ENCODE data around the gene MOGAT1. TPM values are rescaled to one million over a fixed set of nuclear protein-coding genes. Genes with fewer than 3 reads are reported as not detected.

The MOGAT1 gene
- total and polyA plus RNA-seq, 9 of the 15 experiments (the other 6 are each of a cell fraction or from before 2014, with no cell fraction given): not detected

- 47% methylated on average over 4 of the region's 4 CpGs for WGBS (ENCODE audit: insufficient coverage, low coverage, missing lambda C conversion rate)
- peaks cover 6 to 8% of the 10 kb centered on the region in 2 experiments; a peak in 3 of 5 replicates for H3K4me1 ChIP-seq (replicated peaks in 1 of 2; ENCODE audit: control insufficient read depth in 2 of 2, insufficient read depth in 2 of 2, low read length in 2 of 2)
- intact Hi-C loops (cut with micrococcal nuclease): no loop called here
- H2AFZ ChIP-seq (ENCODE audit: low read depth, low read length): no peak overlapping the region
- no peaks in the 10 kb centered on the region for H3K9me3 ChIP-seq (replicated peaks; ENCODE audit: control insufficient read depth, insufficient read depth, low read depth, low read length)
- FAIRE-seq (no peak), ATAC-seq (no peak), DNase-seq (ENCODE audit: extremely low read depth in 1 of 4, low spot score in 3 of 4) (no peak)
- no peaks in the 10 kb centered on the region for H3K36me3 ChIP-seq (ENCODE audit: control insufficient read depth, insufficient read depth, low read length)
- no peak overlapping the region for H3K4me2 ChIP-seq (ENCODE audit: insufficient read depth, low read length)
- no peaks in the 10 kb centered on the region for H4K20me1 ChIP-seq (replicated peaks; ENCODE audit: control insufficient read depth, insufficient read depth, low read length)
- CTCF ChIA-PET (ENCODE audit: low intra/inter-chr PET ratio): no interaction called here
- TF ChIP-seq PBX2 (CRISPR knock-in tag; IDR thresholded peaks at IDR 0.05; ENCODE audit: low read depth) (no peak), PBX2 (tag; conservative IDR thresholded peaks at IDR 0.05; ENCODE audit: low read depth) (no peak), REST (IDR thresholded peaks at IDR 0.05; ENCODE audit: borderline replicate concordance) (peak; percentile 21; the same call in 1 of the 2 replicates), REST (CRISPR knock-in tag; IDR thresholded peaks at IDR 0.05; ENCODE audit: low read depth) (no peak), TCFL5 (CRISPR knock-in tag; conservative IDR thresholded peaks at IDR 0.05) (no peak)
- H3K9ac ChIP-seq (ENCODE audit: insufficient read depth in 1 of 2, low read depth in 2 of 2, low read length in 2 of 2): no peak overlapping the region
- POLR2A ChIA-PET: no interaction called here
- BruUV-seq (replicated peaks): no TSS peak
- H3K9me1 ChIP-seq (ENCODE audit: control insufficient read depth, insufficient read depth, low read length): no peaks in the 10 kb centered on the region
- no peaks in the 10 kb centered on the region for H3K79me2 ChIP-seq (ENCODE audit: control insufficient read depth, insufficient read depth, low read length)
- no peaks in the 10 kb centered on the region for H3K27me3 ChIP-seq (ENCODE audit: control insufficient read depth in 2 of 2, insufficient read depth in 2 of 2, low read length in 2 of 2)
- in situ Hi-C loops (cut with MboI): no loop called here
- H3K27ac ChIP-seq (ENCODE audit: extremely low read depth, low read depth, low read length): no peak overlapping the region
- no peak overlapping the region for H3K4me3 ChIP-seq
Observed at GRCh38 chr2:222669353-222669752, 2.1 kb upstream of the MOGAT1 start.
